Ascending aorta (tissue), 2 donors: ENCODE measurements around the gene TRA2A. TPM values are rescaled to one million over a fixed set of nuclear protein-coding genes. Genes with fewer than 3 reads are reported as not detected.

Experiments used
- DNase-seq, 2 donors: peaks; one replicate each; pipeline ENCODE4 v3.0.0-alpha.2; 2019; ENCODE audit warnings: low spot score in 2 of 2
- H3K27ac ChIP-seq, 2 donors: fragments of 200-600 bp; sonication (generic); one replicate each; pipeline ENCODE4 v1.5.1; 2016 to 2017; ENCODE audit warnings: mild to moderate bottlenecking in 1 of 2
- H3K27me3 ChIP-seq: fragments of 200-600 bp; sonication (generic); one replicate; pipeline ENCODE4 v1.5.1; 2017
- H3K36me3 ChIP-seq, 2 donors: fragments of 200-600 bp; sonication (generic); one replicate each; pipeline ENCODE4 v1.5.1; 2016
- H3K4me1 ChIP-seq, 2 donors: fragments of 200-600 bp; sonication (generic); one replicate each; pipeline ENCODE4 v1.5.1; 2016 to 2017; ENCODE audit warnings: mild to moderate bottlenecking in 1 of 2
- H3K4me3 ChIP-seq, 2 donors: fragments of 200-600 bp; sonication (generic); one replicate each; pipeline ENCODE4 v1.5.1; 2016 to 2017; ENCODE audit warnings: mild to moderate bottlenecking in 1 of 2
- H3K9me3 ChIP-seq, 2 donors: fragments of 200-600 bp; sonication (generic); one replicate each; pipeline ENCODE4 v1.5.1; 2016
- intact Hi-C: fragments of 100-400 bp; cut with DNase I; formaldehyde crosslinking; loops from one replicate; pipeline ENCODE4 v1.15.1; 2023
- total RNA-seq: library from RNA; depleted of rRNA; stranded (reverse); fragments of >200 nt; gene quantifications from one replicate; pipeline ENCODE4 v1.1.0, GENCODE V29; 2016
- TF ChIP-seq, protein P1 (sequence below), 3 experiments: fragments of 200-600 bp in 2 of 3; fragments of 450-650 bp in 1 of 3; sonication (generic) in 2 of 3; IDR thresholded peaks; one replicate each; pipeline ENCODE4 v1.5.1; 2016 to 2019; ENCODE audit warnings: antibody characterized with exemption in 3 of 3, mild to moderate bottlenecking in 1 of 3, moderate library complexity in 1 of 3

The TRA2A gene
- total RNA-seq, 1 donor from 2014 or later = 14.4 TPM

DNA sequence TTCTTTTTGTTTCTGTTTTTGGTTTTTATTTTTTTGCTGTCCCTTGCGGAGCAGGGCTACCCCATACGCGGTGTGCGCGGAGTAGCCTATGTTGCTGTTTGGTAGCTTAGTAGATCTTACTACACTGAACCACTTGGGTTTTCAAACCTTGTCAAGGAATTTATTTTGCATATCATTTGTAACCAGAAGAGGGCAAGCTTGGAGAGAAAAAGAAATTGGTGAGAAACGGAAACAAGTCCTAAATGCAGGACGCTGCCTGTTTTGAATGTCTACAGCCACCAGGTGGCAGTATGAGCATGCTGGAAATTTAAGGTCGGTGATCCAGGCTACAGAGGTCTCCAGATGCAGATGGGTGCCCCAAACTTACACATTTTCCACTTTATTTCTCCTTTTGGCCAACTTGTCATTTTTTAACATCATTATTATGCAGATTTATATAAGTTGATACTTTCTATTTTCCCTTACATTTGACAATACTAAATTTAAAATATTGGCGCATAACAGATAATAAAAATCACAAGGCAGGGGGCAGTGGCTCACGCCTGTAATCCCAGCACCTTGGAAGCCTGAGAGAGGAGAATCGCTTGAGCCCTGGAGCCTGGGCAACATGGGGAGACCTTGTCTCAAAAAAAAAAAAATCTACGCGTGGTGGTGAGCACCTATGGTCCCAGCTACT lies 15.3 kb upstream of the TRA2A start:
- DNase-seq = peak; percentile 41 to 91
- Histone ChIP-seq H3K4me1 (no peaks in the 10 kb centered on the region), H3K27ac (no peak overlapping the region), H3K4me3 (no peak overlapping the region), H3K36me3 (no peaks in the 10 kb centered on the region), H3K9me3 (no peaks in the 10 kb centered on the region), H3K27me3 (no peaks in the 10 kb centered on the region)
- intact Hi-C loops = loop anchor here (2.0 kb wide), 1 partner anchor 166 kb away; no protein-coding TSS in a partner anchor
- TF ChIP-seq, protein P1, sequence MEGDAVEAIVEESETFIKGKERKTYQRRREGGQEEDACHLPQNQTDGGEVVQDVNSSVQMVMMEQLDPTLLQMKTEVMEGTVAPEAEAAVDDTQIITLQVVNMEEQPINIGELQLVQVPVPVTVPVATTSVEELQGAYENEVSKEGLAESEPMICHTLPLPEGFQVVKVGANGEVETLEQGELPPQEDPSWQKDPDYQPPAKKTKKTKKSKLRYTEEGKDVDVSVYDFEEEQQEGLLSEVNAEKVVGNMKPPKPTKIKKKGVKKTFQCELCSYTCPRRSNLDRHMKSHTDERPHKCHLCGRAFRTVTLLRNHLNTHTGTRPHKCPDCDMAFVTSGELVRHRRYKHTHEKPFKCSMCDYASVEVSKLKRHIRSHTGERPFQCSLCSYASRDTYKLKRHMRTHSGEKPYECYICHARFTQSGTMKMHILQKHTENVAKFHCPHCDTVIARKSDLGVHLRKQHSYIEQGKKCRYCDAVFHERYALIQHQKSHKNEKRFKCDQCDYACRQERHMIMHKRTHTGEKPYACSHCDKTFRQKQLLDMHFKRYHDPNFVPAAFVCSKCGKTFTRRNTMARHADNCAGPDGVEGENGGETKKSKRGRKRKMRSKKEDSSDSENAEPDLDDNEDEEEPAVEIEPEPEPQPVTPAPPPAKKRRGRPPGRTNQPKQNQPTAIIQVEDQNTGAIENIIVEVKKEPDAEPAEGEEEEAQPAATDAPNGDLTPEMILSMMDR (IDR thresholded peaks at IDR 0.05) = peak; percentile 79 to 92 (median 85)

GRCh38 chr7:23545493-23545892 lies 13.7 kb upstream of the TRA2A start:
- no peak for DNase-seq
- H3K27ac ChIP-seq = no peak overlapping the region
- no peaks in the 10 kb centered on the region for H3K9me3 ChIP-seq
- intact Hi-C loops = no loop called here
- H3K27me3 ChIP-seq = no peaks in the 10 kb centered on the region
- no peaks in the 10 kb centered on the region for H3K36me3 ChIP-seq
- TF ChIP-seq, protein P1 (IDR thresholded peaks at IDR 0.05) = no peak
- no peaks in the 10 kb centered on the region for H3K4me1 ChIP-seq
- no peak overlapping the region for H3K4me3 ChIP-seq

GRCh38 chr7:23544913-23545354 lies 13.2 kb upstream of the TRA2A start:
- no peaks in the 10 kb centered on the region for H3K27me3 ChIP-seq
- no peak overlapping the region for H3K4me3 ChIP-seq
- no peaks in the 10 kb centered on the region for H3K36me3 ChIP-seq
- H3K4me1 ChIP-seq = no peaks in the 10 kb centered on the region
- no peak for DNase-seq
- H3K27ac ChIP-seq = no peak overlapping the region
- TF ChIP-seq, protein P1 (IDR thresholded peaks at IDR 0.05) = no peak
- H3K9me3 ChIP-seq = no peaks in the 10 kb centered on the region
- intact Hi-C loops = no loop called here

- Histone ChIP-seq H3K36me3 (no peaks in the 10 kb centered on the region), H3K4me1 (no peaks in the 10 kb centered on the region), H3K27ac (no peak overlapping the region), H3K27me3 (no peaks in the 10 kb centered on the region), H3K9me3 (no peaks in the 10 kb centered on the region), H3K4me3 (no peak overlapping the region)
- TF ChIP-seq, protein P1 (IDR thresholded peaks at IDR 0.05) = no peak
- DNase-seq = no peak
- intact Hi-C loops = no loop called here
Observed at GRCh38 chr7:23542752-23543151, 11.0 kb upstream of the TRA2A start.

DNA sequence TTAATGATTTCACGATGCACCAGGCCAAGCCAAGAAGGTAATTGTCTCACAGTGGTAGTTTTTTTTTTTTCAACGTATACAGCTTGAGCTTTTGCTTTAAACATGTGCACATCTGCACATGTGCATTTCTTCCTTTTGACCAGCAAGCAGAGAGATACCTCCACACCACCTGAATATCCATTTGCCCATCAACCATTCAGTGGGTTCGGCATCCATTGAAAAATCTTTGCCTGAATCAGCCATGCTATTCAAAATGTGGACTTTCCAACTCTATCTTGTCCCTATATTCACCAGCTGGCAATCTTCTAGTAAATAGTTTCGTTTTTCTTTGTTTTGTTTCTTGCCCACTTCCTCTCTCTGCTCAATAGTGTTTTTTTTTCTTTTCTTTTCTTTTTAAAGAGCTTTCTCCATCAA lies 7.7 kb upstream of the TRA2A start:
- intact Hi-C loops = loop anchor here (10.0 kb wide), 2 partner anchors 435 to 1635 kb away; partner anchors contain the start of gene KLHL7

More for the DNA sequence above, 7.7 kb upstream of the TRA2A start:
- DNase-seq = no peak
- H3K4me1 ChIP-seq = no peaks in the 10 kb centered on the region
- H3K4me3 ChIP-seq = no peak overlapping the region
- H3K9me3 ChIP-seq = no peaks in the 10 kb centered on the region
- no peak overlapping the region for H3K27ac ChIP-seq
- H3K36me3 ChIP-seq = no peaks in the 10 kb centered on the region
- TF ChIP-seq, protein P1 (IDR thresholded peaks at IDR 0.05) = no peak
- H3K27me3 ChIP-seq = no peaks in the 10 kb centered on the region
